Measurements from ENCODE around the gene SUGCT.

DNA sequence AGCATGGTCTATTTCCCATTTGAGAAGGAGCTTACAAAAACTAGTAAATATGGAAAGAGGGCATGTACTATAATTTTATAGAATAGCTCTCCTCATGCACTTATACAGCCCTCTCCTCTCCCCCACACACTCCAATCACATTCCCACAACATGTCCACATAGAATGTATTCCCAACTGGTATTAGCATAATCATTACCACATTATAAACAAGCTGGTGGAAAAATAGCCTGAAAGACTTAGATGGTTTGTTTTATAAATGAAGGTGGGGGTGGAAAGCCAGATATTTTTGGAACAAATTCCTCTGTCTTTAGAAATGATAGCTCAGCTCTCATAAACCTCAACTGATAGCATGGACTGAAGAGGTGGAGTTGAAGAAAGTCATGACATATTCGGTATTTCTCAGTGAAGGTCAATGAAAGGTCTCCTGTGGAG, 410.1 kb downstream of the SUGCT start:
- TF ChIP-seq POLR2AphosphoS5 (IDR thresholded peaks at IDR 0.05; ENCODE audit: borderline replicate concordance, low read depth, low read length) (no peak), EZH2 (IDR thresholded peaks at IDR 0.05) (no peak)

Measured in SK-N-MC (cell line).